HG02943 (cell line): ENCODE measurements around the gene SLC45A1.

Experiments used
- ATAC-seq: cut with Tn5 transposase; IDR thresholded peaks from one replicate; pipeline ENCODE4 v1.9.1; 2021; ENCODE audit warnings: mild to moderate bottlenecking, low read depth, moderate library complexity; ENCODE audit not compliant: unreplicated experiment

SLC45A1 gene

GRCh38 chr1:8351693-8352470 is 34.0 kb downstream of the SLC45A1 start:
- ATAC-seq = no peak

- no peak for ATAC-seq
Observed at GRCh38 chr1:8352471-8352845, 34.5 kb downstream of the SLC45A1 start.

DNA sequence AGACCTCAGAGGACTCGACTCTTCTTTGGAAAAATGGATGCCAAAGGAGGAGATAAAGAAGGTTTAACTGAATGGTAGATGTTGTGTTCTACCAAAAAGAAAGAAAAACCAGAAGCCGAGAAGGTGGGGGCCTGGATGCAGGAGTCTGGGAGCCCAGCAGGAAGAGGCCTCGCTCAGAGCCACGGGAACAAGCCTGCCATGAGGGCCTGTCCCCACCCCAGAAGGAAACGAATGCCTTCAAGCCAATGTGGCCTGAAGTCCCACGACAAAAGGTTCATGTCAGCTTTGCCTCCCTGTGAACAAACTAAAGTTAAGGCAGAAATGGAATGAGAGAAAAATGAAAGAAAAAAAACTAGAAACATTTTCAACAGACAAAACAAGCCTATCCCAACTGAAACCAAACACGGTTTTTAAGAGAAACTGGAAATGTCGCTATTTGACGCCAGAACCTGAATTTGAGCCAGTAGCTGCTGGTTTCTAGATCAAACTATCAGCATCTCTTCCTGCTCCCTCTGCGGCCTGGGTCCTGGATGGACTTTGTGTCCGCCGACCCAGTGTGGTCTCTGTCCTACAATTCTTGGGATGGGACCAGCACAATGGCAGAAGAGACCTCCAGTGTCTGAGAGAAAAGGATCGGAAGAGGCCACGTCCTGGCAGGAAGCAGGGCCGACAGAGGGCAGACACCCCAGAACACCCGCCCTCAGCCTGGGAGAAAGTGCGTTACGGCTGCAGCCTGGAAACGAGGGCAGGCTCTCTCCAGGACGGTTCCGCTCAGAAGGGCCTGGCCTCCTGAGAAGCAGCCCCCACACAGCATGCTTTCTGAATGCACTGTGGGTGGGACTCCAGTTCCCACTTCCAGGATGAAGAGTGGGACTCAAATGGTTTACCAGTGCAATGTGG is 35.2 kb downstream of the SLC45A1 start:
- ATAC-seq = no peak

GRCh38 chr1:8354038-8354437 is 36.1 kb downstream of the SLC45A1 start:
- no peak for ATAC-seq

GRCh38 chr1:8355439-8356255 is 37.7 kb downstream of the SLC45A1 start:
- ATAC-seq = no peak

GRCh38 chr1:8356256-8357209 is 38.6 kb downstream of the SLC45A1 start:
- no peak for ATAC-seq

- ATAC-seq = no peak
Observed at GRCh38 chr1:8357329-8358101, 39.6 kb downstream of the SLC45A1 start.

DNA sequence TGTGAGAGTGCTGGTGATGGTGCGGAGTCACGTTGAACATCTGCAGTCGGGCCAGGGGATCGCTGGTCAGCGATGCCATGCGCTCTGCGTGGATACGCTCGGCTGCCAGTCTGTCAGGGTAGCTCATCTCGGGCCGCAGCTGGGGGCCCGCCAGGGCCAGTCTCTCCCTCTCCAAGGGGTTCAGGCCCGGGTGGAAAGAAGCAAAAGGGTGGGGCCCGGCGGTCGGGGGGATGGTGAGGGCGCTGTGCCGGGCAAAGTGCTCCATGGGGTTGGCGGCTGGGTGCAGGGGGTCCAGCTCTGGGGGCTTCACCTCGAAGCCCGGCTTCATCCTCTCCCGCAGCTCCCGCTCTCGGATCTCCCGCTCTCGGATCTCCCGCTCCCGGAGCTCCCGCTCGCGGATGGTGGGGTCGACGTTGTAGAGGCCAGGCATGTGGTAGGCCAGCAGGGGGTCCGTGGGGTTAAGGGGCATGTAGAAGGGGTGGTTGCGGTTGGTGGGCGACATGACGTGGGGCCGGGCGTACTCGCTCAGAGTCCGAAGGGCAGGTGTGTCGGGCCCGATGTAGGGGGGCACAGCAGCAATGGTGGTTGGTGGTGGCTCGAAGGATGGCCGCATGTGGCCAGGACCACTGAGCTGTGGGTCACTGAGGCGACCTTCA is 40.5 kb downstream of the SLC45A1 start:
- no peak for ATAC-seq

DNA sequence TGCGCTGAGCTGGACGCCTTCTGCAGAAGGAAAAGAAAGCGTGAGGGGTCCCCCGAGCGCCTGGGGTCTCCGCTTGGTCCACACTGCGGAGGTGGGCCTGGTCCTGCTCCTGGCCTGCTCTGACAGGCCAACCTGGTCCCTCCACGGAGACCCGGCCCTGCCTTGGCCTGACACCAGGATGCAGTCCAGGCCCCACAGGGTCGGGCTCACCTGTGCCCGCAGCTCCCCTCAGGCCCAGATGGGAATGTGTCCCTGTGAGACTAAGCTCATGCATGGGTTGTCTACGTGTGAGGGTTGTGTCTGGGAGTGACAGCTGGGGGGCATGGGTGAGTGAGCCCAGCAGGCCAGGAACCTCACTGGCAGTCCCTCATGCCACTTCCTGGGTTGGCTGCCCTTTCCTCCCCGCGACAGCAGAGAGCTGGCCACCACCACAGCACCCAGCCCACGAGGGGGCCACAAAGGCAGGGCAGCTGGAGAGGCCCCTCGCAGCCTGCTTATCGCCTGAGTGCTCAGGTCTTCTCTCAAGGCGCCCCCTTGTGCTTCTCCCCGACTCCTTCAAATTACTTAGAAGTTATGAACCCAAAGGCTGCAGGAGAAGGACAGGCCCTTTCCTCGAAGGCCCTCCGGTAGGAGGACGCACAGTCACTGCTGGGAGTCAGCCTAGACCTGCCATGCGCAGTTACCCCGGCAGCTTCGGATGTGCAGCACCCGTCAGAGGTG is 41.1 kb downstream of the SLC45A1 start:
- ATAC-seq = no peak

GRCh38 chr1:8359617-8360481 is 41.9 kb downstream of the SLC45A1 start:
- no peak for ATAC-seq

DNA sequence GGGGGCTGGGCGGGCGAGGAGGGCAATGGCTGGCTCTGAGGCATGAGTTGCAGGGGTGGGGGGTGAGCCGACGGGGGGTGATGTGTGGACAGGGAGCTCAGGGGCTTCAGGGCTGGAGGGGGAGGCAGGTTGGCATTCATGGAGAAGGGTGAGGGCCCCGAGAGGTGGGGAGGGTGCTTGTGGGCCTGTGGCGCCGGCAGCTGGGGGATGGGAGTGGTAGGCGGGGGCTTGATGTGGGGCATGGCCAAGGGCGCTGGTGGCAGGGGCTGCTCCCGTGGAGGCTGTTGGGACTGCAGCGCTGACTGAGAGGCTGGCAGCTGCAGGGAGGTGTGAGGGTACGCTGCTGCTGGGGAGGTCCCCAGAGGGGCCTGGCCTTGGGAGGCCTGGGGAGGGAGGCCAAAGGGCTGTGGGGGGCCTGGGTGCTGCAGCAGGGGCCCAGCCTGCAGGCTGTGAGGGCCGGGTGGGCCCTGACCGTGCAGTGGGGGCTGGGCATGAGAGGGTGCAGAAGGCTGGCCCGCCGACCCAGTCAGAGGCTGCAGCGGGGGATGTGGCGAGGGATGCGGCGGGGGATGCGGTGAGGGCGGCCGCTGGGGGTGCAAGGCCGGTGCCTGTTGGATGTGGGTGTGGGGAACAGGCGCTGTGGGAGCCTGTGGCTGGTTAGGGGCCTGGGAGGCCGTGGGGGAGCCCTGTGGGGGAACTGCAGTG is 42.7 kb downstream of the SLC45A1 start:
- ATAC-seq = no peak

GRCh38 chr1:8361198-8361849 is 43.4 kb downstream of the SLC45A1 start:
- ATAC-seq = no peak

DNA sequence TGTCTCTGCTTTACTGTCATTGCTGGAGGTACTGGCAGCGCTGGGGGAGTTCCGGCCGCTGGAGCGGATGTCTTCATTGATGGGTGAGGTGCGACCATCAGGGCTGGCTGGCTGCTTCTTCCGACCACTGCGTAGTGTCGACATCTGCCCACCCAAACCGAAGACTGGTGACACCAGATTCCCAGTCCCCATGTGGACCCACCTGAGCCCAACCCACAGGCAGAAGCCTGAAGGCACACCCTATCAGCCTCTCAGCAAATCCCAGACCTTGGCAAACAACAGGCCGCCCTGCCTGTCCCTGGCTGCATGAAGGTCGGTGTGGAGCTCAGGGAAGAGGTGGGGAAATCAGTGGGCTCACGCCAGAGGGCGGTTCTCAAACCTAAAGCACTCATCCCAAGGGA is 44.8 kb downstream of the SLC45A1 start:
- no peak for ATAC-seq

DNA sequence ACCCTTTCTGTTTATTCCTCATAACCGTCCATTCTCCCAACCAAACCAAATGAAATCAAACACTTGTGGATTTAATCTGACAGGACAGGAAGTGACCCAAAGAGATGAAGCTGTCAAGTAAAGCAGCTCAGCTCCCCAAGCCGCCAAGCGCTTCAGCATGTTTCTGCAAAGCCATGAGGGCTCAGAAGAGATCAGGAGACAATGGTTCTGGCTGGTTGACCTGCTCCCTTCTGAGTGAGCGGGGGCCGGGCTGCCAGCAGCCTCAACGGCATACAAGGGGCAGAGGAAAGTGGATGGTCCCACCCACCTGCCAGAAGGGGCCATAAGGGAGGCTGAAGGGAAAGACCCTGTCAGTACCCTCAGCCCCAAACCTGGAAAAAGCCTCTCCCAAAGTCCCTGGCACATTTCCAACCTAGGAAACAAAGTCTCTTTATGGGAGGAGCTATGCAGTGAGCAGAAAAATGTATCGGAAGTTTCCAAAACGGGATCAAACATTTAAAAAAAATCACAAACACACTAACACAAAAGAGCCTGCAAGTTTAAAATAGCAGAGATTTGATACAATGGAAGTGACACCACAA is 45.4 kb downstream of the SLC45A1 start:
- no peak for ATAC-seq

DNA sequence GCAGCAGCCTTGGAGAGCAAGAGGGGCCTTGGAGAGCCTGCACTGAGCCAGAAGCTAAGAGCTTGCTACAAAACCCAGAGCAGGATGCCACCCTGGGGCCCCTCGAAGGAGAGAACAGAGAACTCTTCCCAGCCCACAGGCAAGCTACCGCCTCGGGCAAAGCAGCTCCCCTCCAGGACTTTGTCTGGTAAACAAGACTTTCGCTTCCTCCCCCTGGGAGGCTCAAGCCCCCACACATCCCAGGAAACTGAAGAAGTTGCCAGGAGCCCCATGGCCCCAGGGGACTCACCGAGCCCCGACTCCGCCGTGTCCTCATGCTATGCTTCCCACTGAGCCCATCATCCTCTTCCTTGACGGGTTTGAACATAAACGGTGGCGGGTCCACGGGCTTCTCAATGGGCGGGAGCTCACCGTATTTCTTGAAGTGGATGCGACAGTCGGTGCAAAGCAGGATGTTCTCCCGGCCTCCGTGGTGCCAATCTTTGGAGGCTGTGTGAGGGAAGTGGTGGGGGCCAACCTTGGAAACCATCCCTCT is 45.9 kb downstream of the SLC45A1 start:
- ATAC-seq = no peak
